HG03108 (cell line): Measurements from ENCODE around the gene ABCC8.
"Not testable (repeated sequence)": the region's sequence is repeated elsewhere in the genome, so short reads cannot be mapped to it uniquely, and the experiment has no call there.

ENCODE experiments used
- ATAC-seq: cut with Tn5 transposase; IDR thresholded peaks from one replicate; pipeline ENCODE4 v1.9.1; 2021; ENCODE audit warnings: moderate library complexity; ENCODE audit not compliant: unreplicated experiment

Gene ABCC8

DNA sequence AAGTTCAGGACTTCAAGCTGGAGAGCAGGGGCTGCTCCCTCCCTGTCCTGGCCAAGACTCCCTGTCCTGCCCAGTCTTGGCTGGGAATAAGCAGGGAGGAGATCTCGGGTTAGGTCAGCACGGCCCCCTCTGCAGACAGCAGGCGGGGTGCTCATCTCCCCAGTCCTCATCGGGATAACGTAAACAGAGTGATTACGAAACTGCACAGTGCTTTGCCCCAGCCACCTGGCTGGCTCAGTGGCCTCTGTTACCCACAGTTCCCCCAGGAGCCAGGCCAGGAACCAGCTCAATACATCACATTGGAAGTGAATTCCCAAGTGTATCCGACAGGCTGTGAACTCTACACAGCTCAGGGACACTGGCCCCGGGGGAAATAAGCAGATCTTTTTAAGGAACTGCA, 45.5 kb downstream of the ABCC8 start:
- ATAC-seq = no peak

DNA sequence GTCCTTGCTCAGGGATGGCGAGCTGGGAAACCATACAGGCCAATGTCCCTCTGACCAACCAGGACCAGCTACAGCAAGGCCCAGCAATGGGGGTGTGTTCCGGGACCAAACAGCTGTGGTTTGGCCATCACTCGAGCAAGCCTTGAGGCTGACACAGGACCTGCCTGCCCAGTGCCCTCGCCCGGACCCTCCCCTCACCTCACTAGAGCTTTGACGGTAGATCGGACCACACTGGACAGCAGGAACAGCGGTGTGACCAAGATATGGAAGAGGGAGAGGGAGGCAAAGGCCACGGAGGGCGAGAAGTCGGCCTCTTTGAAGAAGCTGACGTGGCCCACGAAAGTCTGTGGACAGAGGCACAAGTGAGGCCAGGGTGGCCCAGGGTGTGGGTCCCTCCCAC, 46.0 kb downstream of the ABCC8 start:
- ATAC-seq = no peak

DNA sequence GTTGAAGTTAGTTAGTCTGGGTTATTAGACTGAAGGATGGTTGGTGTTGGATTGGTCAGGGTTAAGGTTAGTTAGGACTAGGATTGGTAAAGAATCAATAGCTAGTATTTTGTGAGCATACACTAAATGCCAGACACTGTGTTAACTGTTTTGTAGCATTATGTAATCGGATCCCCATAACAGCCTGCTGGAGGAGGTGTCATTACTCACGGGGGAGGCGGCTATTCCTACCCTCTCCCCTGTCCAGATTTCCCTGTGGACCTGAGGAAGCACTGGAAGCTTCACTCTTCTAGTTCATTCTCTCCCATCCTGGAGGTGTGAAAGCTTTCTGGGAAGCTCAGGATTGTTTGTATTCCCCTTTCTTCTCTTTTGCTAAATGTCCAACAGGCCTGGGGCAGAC, 47.7 kb downstream of the ABCC8 start:
- no peak for ATAC-seq

DNA sequence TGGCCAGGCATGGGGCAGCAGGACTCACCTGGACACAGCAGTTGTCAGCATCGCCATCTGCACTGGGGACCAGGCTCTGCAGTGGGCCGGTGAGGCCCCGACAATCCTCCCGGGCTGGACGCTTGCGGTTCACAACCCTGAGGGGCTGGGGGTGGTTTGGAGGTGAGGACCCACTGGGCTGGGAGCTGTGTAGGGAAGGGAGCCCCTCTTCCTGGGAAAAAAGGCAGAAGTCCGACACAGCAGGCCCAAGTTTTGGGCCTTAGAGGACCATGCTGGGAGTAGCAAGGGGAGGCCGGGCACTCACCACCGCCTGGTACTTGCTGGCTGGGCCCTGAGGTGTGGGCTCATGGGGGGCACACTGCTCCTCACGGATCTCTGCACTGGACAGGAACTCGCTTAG, 48.4 kb downstream of the ABCC8 start:
- ATAC-seq = no peak

DNA sequence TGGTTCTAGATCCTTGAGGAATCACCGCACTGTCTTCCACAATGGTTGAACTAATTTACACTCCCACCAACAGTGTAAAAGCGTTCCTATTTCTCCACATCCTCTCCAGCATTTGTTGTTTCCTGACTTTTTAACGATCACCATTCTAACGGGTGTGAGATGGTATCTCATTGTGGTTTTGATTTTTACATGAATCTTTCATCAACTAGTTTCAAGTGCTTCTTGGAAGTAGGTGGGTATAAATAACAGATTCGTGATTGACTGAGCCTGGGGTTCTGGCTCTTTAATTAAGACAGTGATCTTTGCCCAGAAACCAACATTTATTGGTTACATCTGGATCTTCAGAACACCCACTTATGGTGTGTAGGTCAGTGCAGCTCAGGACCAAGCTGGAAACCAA, 50.4 kb downstream of the ABCC8 start:
- ATAC-seq = not testable (repeated sequence)

DNA sequence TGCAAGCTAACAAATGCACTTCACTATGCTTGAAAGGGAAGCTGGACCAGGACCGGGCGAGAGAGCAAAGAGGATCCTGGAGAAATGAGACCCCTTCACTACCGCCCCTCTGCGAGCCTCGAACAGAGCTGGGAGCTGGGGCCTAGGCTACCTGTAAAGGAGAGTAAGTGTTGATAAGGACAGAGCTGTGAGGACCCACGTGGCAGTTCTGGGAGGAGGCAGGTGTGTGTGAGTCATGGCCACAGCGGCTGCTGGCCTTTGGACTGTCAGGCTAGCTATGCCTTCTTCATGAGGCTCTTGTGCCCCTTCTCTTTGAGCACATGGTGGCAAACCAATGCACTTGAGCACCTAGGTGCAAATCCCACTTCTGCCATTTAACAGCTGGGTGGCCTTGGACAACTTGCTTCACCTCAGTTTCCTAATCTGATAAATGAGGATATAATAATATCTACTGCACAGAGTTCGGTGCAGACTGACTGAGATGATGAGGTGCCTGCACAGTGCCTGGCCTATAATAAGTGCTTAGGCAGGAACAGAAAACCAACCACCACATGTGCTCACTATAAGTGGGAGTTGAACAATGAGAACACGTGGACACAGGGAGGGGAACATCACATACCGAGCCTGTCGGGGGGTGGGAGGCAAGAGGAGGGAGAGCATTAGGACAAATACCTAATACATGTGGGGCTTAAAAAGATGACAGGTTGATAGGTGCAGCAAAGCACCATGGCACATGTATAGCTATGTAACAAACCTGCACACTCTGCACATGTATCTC, 52.9 kb downstream of the ABCC8 start:
- ATAC-seq = no peak

DNA sequence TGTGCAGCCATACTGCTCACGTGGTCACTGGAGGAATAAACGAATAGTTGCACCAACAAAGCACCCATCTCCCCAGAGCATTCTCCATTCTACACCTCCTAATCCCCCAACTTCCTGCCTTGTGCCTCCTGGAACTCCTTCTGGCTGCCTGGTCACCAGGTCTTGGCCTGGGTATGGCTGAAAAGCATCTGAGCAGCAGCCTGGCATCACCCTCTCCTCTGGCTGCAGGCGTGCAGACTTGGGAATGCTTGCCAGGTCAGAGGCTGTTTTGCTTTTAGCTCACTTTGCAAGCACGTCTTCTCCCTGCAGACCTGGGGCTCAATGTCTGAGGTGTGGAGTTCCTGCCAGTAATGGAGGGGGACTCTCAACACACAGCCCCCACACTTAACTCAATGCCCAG, 54.9 kb downstream of the ABCC8 start:
- no peak for ATAC-seq

DNA sequence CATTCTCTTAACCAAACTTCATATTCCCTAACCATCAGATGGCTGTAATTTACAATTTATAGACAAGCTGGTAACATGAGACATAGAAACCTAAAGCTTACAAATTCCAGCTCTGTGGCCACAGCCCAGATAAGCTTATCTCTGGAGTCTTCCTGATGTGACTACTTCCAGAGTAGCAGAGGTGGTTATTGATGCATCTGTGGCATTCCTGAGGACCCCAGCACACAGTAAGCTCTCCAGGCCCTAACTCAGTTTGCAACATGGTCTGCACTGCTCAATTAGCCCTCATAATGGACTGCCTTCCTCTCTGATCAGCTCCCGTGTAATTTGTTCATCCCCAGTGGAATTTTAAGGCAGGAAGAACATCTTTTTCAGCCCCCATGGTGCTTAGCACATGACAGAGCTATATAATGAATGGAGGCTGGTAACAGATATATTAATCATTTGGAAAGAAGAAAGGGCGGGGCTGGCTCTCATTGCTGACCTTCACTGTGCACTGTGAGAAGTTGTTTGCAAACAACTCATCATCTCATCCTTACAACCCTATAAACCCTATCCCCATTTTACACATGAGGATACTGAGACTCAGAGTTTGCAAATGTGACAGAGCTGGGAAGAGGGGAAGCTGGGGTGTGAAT, 58.1 kb downstream of the ABCC8 start:
- ATAC-seq = no peak

DNA sequence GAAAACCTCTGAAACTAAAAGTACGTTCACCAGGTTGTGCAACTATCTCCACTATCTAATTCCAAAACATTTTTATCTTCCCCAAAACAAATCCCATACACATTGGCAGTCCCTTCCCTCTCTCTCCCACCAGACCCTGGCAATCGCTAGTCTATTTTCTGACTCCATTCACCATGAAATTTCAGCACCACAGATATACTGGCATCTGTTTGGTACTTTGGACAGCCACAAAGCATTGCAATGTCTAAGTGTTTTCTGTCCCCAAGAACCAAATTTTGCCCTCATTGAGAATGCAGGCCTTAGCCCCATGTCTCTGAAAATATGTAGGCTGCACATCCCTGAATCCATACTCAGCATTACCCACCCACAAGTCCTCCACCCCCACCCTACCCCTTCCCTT, 60.2 kb downstream of the ABCC8 start:
- no peak for ATAC-seq

DNA sequence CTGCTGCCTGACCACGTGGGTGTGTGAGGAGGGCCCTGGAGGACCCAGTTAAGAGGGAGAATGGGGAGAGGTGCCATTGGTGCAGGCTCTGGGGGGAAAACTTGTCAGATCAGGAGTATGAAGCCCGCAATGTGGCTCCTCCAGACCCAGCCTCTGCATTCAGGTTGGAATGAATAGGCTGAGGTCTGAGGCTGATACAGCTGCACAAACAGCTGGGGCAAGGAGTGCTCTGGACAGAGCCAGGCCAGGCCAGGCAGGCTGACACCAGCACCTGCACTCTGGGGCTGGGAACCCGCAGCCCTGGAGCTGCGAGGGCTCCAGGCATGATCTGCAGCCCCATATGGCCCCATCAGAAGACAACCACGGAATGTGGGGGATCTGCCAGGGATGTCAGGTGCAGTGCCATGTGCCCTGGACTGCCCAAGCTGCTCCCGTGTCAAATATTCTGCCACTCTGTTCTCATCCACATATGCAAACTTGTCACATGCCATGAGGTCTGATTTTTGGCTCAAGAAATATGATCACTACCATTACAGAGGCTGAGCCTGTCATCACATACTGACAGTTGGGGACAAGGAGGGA, 61.0 kb downstream of the ABCC8 start:
- no peak for ATAC-seq

DNA sequence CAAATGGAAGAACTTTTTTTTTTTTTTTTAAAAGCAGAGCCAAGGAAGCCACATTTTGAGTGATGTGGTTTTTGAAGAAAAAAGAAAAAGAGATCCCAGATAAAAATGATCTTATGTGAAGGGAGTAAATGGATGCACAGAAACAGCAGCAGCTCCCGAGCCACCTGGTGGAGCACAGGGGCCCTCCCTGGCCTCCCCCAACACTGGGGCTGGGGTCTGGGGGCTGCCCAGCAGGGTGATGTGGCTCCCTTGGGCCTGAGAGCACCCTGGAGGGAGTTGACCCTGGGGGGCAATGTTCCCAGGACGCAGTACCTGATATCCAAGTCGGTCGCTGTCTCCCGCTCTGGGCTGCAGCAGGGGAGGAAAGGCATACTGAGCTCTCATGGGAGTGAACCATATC, 61.7 kb downstream of the ABCC8 start:
- no peak for ATAC-seq

DNA sequence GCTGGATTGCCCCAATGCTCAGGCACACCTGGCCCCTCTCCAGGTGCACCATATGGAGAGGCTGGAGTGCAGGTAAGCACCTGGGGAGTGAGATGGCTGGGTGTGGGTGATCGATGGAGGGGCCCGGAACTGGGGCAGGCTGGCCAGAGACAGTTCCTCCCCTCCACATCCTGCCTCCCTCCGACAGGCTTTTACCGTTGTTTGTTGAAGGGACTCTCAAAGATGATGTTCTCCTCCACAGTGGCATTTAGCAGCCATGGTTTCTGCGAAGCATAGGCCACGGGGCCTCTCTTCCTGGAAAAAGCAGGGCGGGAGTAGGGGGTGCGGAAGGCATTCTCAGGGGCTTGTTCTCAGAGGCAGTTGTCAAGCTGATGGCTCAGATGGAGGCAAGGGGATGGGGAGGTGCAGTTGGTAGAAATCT, 62.3 kb downstream of the ABCC8 start:
- ATAC-seq = no peak

DNA sequence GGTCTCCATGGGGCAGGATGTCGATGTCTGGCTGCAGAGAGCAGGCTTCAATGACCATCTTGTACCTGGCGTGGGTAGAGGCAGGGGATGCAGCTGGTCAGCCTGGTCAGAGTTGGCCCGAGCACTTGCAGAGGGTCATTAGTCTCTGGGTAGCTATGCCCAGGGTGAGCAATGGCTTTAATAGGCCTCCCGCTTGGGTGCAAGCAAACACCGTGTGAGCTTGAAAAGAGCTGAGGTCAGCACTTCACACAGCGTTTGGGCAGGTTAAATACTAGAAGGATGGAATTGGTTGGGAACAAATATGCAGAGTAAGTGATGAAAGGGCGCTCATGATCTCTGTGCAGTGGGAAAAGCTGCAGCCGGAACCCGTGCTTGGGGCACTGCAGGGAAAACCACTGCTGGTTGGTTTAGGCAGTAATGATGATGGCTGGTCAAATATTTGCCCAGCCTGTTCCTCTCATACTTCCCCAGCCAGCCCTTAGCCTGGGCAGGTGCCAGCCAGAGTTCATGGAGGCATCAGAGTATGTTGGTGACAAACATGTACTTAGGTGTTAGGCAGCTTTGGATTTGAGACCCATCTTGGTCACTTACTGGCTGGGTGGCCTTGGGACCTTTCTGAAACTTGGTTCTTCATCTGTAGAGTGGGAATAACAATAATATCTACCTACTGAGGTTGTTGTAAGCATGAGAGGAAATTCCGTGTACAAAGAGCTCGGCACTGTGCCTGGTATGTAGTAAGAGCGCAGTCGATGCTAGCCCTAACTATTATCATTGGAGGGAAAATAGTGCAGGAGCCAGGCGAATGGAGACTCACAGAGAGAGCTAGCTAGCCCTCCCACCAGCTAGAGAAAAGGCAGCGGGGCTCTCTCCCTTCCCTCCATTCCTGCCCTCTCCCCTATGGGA, 63.0 kb downstream of the ABCC8 start:
- no peak for ATAC-seq

DNA sequence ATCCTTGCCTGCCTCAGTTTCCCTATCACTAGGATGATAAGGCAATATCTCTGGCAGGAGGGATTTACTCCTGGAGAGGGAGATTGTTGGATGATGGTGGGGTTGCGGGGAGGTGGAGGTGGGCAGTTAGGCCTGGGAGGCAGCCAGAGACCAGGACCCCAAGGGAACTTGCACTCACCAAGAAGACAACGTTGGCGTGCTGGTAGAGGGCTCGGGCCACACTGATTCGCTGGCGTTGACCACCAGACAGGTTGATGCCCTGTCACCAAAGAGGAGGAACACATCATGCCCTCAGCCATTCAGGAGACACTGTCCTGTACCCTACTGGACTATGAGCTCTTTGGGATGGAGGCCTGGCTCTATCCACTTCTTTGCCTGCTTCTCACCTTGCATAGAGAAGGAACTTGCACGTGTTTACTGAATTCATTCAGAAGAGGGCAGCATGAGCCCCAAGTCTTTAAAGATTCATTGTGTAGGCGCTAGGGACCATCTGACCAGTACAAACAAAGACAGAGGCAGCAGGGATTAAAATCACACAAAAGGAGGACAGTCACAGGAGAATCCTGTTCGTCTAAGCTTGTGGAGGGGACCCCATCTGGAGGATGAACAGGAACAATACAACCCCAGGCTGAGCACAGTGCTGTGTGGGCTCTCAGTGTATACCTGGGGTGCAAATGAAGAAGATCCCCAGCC, 64.0 kb downstream of the ABCC8 start:
- no peak for ATAC-seq

DNA sequence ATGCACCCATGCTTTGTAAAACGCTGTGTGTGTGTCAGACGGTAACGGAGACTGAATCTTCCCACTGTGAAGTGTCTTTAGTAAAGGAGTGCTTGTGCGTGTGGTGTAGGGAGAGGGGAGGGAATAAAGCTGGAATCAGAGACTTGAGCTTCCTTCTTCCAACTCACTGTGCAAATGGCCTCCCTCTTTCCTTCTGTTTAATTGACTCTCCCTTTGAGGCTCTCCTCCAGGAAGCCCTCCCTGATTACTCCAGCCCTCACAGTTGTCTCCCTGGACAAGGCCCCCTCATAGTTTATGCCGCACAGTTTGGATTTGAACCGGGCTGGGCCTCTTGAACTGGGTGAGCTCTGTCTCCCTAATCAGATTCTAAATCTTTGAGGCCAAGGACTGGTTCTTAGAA, 65.2 kb downstream of the ABCC8 start:
- ATAC-seq = no peak

DNA sequence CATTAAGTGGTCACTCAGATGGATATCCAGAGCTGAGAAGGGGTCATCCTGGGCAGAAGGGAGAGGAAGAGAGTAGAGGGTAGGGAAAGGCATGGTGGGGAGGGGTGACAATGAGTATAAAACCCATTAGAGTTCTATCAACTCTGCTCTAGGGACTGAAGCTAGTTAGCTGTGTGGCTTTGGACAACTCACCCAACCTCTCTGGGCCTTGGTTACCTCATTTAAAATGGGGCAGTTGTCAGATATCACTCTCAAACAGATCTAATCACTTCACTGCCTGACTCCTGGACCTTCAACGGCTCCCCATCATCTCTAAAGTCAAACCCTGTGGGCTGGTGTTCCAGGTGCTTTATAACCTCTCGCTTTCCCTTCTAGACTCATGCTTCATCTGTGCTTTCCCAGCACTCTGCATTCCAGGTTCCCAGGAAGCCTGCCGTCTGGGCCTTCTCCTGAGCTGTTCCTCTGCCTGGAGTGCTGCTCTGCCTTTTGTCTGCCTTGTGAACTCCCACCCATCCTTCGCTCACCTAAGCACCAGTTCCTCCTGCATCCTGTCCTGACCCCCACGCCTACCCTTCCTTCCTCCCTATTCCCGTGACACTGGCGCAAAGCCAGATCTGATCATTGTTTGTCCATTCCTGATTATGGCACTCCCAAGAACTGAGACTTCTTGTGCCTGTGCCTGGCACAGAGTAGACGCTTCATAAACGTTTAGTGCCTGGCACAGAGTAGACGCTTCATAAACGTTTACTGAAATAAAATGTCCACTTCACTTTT, 65.9 kb downstream of the ABCC8 start:
- ATAC-seq = no peak

DNA sequence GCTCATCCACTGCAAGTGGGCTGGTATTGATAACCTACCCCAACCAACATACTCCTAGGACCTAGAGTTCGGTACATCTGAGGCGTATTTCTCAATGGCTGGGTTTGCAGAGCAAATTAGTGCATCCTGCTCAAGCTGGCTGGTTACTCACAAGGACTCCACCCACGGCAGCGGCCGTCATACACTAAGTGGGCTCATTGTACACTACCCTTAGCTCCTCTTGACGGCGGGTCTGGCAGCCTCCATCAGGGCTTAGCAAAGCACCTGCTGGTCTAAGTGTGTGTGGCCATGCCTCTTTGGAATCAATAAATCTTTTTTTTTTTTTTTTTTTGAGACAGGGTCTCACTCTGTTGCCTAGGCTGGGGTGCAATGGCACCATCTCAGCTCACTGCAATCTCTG, 68.0 kb downstream of the ABCC8 start:
- no peak for ATAC-seq

DNA sequence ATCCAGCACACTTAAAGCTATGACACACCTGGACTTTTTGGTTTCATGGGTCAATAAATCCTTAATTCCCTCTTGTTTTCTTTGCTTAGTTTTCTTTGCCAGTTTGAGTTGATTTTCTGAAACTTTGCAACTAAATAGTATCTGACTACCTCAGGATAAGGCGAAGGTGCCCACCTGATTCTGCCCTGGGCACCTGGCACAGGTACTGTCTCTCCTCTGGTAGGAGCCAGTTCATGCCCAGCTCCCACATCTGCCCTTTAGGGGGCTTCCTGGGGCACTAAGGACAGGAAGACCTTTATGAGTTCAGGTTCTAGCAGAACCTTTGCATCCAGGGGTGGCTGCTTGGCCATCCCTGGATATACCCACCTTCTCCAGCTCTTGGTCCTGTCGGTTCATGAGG, 68.6 kb downstream of the ABCC8 start:
- ATAC-seq = no peak

DNA sequence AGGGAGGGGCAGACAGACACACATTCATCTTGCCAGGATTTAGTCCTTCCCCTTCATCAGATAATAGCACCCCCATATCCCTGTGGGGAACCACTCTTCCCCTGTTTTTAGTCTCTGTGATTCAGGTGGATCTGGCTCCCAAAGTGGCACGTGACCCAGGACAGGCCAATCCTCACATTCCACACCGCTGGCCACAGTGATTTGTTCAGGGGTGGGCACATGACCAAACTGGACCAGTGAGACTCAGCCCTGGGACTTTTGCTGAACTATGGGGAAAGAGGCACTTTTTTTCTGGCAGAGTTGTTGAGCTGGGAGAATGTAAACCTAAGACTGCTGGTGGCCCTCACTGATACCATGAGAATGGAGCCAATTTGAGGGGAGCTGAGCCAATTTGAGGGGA, 69.1 kb downstream of the ABCC8 start:
- ATAC-seq = no peak

DNA sequence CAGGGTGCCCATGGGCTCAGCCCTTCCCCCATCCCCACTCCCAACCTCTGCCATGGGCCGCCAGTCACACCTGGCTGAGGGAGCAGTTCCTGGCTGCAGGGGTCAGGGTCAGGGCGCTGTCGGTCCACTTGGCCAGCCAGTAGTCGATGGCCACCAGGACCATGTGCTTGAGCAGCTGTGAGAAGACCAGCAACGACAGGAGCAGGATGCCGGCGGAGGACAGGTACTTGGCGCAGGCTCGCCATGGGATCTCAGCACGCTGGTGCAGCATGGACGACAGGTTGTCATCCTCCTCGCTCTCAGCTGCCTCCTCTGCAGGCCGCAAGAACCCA, 69.9 kb downstream of the ABCC8 start:
- ATAC-seq = no peak
